Activated T-helper 17 cell treated with anti-CD3 and anti-CD28 coated beads, Interleukin-2, amount 50 U/mL, for 72 hours (primary cell): Measurements from ENCODE around the gene TAPT1. TPM values are rescaled to one million over a fixed set of nuclear protein-coding genes. Genes with fewer than 3 reads are reported as not detected.
"Not testable (repeated sequence)": the region's sequence is repeated elsewhere in the genome, so short reads cannot be mapped to it uniquely, and the experiment has no call there.

Source experiments
- ATAC-seq: fragments of 150-1000 bp; cut with Tn5 transposase; replicated peaks from 2 replicates; pipeline ENCODE4 v1.10.0; 2021; ENCODE audit warnings: mild to moderate bottlenecking, moderate library complexity
- H3K27ac Mint-ChIP-seq: one replicate; pipeline ENCODE4 v1.8.0; 2022; ENCODE audit warnings: mixed read lengths
- H3K27me3 Mint-ChIP-seq: one replicate; pipeline ENCODE4 v1.8.0; 2022; ENCODE audit warnings: mixed read lengths
- H3K36me3 Mint-ChIP-seq: one replicate; pipeline ENCODE4 v1.8.0; 2022; ENCODE audit warnings: low read depth, mild to moderate bottlenecking, mixed read lengths
- H3K4me1 Mint-ChIP-seq: one replicate; pipeline ENCODE4 v1.8.0; 2022; ENCODE audit warnings: mixed read lengths
- H3K4me3 Mint-ChIP-seq: one replicate; pipeline ENCODE4 v1.8.0; 2022; ENCODE audit warnings: mild to moderate bottlenecking, mixed read lengths
- H3K9me3 Mint-ChIP-seq: one replicate; pipeline ENCODE4 v1.8.0; 2022; ENCODE audit warnings: mixed read lengths
- total RNA-seq, 2 donors: library from RNA; stranded (reverse); gene quantifications; one replicate each; pipeline ENCODE4 v1.2.3, GENCODE V29; 2022

Gene TAPT1
- total RNA-seq, 2 donors from 2014 or later = 27.4 to 31.0 TPM

DNA sequence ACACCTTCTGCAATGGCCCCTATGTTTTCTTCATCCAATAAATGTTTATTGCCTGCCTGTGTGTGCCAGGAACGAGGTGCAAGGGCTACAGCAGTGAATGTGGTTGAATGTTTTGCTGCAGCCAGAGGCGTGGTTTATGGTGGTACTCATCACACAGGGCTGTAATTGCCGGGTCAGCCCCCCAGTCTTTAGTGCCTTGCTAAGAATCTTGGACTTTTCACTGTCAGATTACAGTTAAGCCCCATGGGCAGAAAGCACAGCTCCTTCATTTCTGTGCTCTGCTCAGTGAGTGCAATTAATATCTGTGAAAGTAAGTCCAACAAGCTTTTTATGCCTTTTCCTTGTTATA, 67.8 kb downstream of the TAPT1 start:
- no peaks in the 10 kb centered on the region for H3K27me3 Mint-ChIP-seq
- H3K9me3 Mint-ChIP-seq = no peaks in the 10 kb centered on the region
- no peak overlapping the region for H3K4me3 Mint-ChIP-seq
- H3K36me3 Mint-ChIP-seq = peaks cover 24% of the 10 kb centered on the region
- ATAC-seq = no peak
- no peak overlapping the region for H3K27ac Mint-ChIP-seq
- H3K4me1 Mint-ChIP-seq = no peaks in the 10 kb centered on the region

- no peaks in the 10 kb centered on the region for H3K27me3 Mint-ChIP-seq
- no peaks in the 10 kb centered on the region for H3K4me1 Mint-ChIP-seq
- no peak overlapping the region for H3K27ac Mint-ChIP-seq
- no peak for ATAC-seq
- no peak overlapping the region for H3K4me3 Mint-ChIP-seq
- H3K9me3 Mint-ChIP-seq = no peaks in the 10 kb centered on the region
- H3K36me3 Mint-ChIP-seq = peaks cover 18% of the 10 kb centered on the region
Measured at GRCh38 chr4:16157609-16158503, 68.4 kb downstream of the TAPT1 start.

DNA sequence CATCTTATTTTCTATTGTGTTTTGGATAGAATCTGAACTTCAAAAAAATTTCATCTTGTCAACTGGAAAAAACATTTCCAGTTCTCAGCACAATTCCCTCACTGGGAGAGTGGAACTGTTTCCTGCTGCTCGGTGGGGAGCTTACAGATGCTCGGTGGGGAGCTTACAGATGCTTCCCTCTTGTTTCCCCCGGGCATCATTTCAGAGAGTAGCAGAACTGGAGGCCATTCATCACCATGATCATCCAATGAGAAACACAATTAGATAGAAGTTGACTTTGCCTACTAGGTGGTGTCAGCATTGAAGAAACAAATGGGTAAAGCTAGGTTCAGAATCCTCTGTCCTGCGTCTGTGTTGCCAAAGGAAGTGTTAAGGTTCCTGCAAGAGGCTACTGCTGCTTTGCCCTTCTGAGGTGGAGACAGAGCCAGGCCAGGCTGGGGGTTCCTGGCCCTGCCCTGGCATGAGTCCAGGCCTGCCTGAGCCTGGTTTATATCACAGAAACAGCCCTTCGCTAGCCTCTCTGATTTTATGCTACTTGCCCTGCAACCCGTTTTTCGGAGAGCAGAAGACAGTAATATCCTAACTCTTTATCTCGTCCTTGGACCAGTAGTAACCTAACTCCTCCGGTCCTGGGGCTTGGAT, 70.6 kb downstream of the TAPT1 start:
- ATAC-seq = no peak
- Mint-ChIP-seq H3K36me3 (no peaks in the 10 kb centered on the region), H3K27ac (no peak overlapping the region), H3K9me3 (no peaks in the 10 kb centered on the region), H3K27me3 (no peaks in the 10 kb centered on the region), H3K4me1 (no peaks in the 10 kb centered on the region), H3K4me3 (no peak overlapping the region)

- no peak for ATAC-seq
- H3K36me3 Mint-ChIP-seq = no peaks in the 10 kb centered on the region
- H3K27ac Mint-ChIP-seq = no peak overlapping the region
- H3K4me1 Mint-ChIP-seq = no peaks in the 10 kb centered on the region
- no peaks in the 10 kb centered on the region for H3K27me3 Mint-ChIP-seq
- H3K4me3 Mint-ChIP-seq = no peak overlapping the region
- H3K9me3 Mint-ChIP-seq = no peaks in the 10 kb centered on the region
Measured at GRCh38 chr4:16154451-16154850, 71.8 kb downstream of the TAPT1 start.

- no peaks in the 10 kb centered on the region for H3K36me3 Mint-ChIP-seq
- H3K4me3 Mint-ChIP-seq = no peak overlapping the region
- peaks cover 5% of the 10 kb centered on the region for H3K9me3 Mint-ChIP-seq
- no peaks in the 10 kb centered on the region for H3K27me3 Mint-ChIP-seq
- H3K4me1 Mint-ChIP-seq = no peaks in the 10 kb centered on the region
- H3K27ac Mint-ChIP-seq = no peak overlapping the region
- ATAC-seq = no peak
Measured at GRCh38 chr4:16150716-16151115, 75.6 kb downstream of the TAPT1 start.

DNA sequence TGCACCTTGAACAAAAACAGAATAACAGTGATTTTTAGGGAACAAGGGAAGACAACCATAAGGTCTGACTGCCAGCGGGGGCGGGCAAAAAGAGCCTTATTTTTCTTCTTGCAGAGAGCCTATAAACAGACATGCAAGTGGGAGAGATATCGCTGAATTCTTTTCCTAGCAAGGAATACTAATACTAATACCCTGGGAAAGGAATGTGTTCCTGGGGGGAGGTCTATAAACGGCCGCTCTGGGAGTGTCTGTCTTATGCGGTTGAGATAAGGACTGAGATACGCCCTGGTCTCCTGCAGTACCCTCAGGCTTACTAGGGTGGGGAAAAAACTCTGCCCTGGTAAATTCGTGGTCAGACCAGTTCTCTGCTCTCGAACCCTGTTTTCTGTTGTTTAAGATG, 81.4 kb downstream of the TAPT1 start:
- H3K4me3 Mint-ChIP-seq, H3K36me3 Mint-ChIP-seq, H3K4me1 Mint-ChIP-seq, ATAC-seq, H3K27me3 Mint-ChIP-seq, H3K27ac Mint-ChIP-seq: not testable (repeated sequence)
- H3K9me3 Mint-ChIP-seq = peaks cover 15% of the 10 kb centered on the region

GRCh38 chr4:16142598-16143310, 83.5 kb downstream of the TAPT1 start:
- Mint-ChIP-seq H3K4me1 (no peaks in the 10 kb centered on the region), H3K4me3 (no peak overlapping the region), H3K36me3 (no peaks in the 10 kb centered on the region), H3K27ac (no peak overlapping the region), H3K27me3 (peaks cover 15% of the 10 kb centered on the region), H3K9me3 (peaks cover 15% of the 10 kb centered on the region)
- no peak for ATAC-seq

DNA sequence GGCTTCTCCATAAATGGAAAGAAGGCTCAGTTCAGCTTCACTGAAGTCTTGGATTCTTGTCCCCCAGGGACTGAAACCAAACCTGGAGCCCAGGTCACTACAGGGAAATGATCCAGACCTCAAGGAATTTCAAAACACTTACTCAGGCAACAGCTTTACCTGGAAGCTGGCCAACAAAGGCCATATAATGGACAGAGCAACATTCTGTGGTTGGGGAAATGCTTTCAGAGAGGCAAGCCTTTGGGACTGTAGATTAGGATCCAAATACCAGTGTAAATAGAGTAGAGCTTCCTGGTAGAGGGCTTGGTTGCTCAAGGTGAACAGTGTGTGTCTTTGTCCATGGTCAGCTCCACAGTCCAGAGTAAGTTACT, 85.4 kb downstream of the TAPT1 start:
- Mint-ChIP-seq H3K36me3 (no peaks in the 10 kb centered on the region), H3K27me3 (peaks cover 24% of the 10 kb centered on the region), H3K4me1 (no peaks in the 10 kb centered on the region), H3K27ac (no peak overlapping the region), H3K9me3 (peaks cover 12% of the 10 kb centered on the region), H3K4me3 (no peak overlapping the region)
- no peak for ATAC-seq

DNA sequence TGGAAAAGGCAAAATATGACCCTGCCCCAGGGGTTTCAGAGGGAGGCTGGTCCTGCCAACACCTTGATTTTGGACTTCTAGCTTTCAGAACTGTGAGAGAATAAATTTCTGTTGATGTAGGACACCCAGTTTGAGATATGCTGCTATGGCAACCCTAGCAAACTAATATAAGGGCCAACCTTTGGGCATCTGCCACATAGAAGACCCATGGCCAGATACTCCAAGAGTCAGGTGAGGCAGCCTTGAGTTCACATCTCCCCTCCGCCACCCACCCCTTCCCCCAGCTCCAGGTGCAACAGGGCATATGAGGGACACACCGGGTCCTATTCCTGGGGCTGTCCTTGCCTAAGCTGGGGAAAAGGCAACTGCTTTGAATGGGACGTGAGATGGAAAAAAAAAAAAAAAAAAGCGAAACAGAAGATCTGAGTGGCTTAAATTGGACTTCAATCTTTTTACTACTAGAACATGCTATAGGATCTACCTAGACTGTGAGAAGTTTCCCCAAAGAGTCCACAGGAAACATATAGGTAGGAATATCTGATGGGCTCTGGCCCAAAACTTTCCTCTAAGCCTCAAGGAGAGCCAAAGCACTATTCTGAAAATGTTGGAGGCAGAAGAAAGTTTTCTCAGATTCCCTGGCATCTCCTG, 85.9 kb downstream of the TAPT1 start:
- ATAC-seq = no peak
- no peak overlapping the region for H3K27ac Mint-ChIP-seq
- peaks cover 28% of the 10 kb centered on the region for H3K27me3 Mint-ChIP-seq
- peaks cover 9% of the 10 kb centered on the region for H3K9me3 Mint-ChIP-seq
- H3K4me3 Mint-ChIP-seq = no peak overlapping the region
- no peaks in the 10 kb centered on the region for H3K4me1 Mint-ChIP-seq
- H3K36me3 Mint-ChIP-seq = no peaks in the 10 kb centered on the region

DNA sequence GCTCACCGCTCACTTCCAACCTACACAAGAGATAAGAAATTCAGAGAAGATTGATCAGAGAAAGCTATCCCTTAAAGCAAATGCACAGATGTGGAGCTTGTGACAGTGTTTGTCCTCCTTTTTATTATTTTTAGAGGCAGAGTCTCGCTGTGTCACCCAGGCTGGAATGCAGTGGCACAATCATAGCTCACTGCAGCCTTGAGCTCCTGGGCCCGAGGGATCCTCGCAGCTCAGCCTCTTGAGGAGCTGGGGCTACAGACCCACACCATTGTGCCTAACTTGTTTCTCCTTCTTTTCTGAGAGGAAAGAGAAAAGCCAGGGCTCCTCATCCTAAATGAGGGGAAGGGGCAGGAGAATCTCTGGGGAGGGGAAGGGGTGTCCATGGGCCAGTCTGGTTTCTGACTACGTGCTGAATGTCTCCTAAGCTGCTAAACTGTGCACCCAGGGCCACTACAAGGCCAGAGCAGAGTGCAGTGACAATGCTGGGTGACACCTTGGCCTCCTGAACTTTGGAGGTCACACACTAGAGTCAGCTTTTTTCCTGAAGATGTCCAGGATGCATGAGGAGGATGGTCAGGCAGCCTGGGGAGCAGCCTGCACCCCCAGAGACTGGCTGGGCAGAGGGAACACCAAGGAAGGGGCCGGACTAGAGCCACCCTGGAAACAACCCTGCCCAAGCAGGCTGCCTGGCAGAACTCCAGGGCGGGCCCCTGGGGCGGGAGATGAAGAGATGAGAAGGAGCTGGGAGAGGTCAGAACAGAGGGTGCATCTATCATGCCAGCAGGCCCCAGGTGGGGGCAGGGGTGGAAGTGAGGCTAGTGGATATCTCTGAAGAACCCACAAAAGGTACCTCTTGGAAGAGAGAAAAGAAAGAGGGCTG, 87.0 kb downstream of the TAPT1 start:
- no peak overlapping the region for H3K27ac Mint-ChIP-seq
- no peaks in the 10 kb centered on the region for H3K36me3 Mint-ChIP-seq
- ATAC-seq = no peak
- peaks cover 7% of the 10 kb centered on the region for H3K9me3 Mint-ChIP-seq
- H3K27me3 Mint-ChIP-seq = peaks cover 32% of the 10 kb centered on the region
- no peaks in the 10 kb centered on the region for H3K4me1 Mint-ChIP-seq
- no peak overlapping the region for H3K4me3 Mint-ChIP-seq

GRCh38 chr4:16136827-16137226, 89.4 kb downstream of the TAPT1 start:
- peaks cover 5% of the 10 kb centered on the region for H3K9me3 Mint-ChIP-seq

GRCh38 chr4:16136311-16136710, 90.0 kb downstream of the TAPT1 start:
- no peak overlapping the region for H3K4me3 Mint-ChIP-seq
- no peak overlapping the region for H3K27ac Mint-ChIP-seq
- no peak for ATAC-seq
- no peaks in the 10 kb centered on the region for H3K4me1 Mint-ChIP-seq
- peaks cover 36% of the 10 kb centered on the region for H3K27me3 Mint-ChIP-seq
- no peaks in the 10 kb centered on the region for H3K36me3 Mint-ChIP-seq
- H3K9me3 Mint-ChIP-seq = peaks cover 5% of the 10 kb centered on the region

More at GRCh38 chr4:16136827-16137226, 89.4 kb downstream of the TAPT1 start:
- H3K27me3 Mint-ChIP-seq = peaks cover 36% of the 10 kb centered on the region
- H3K4me1 Mint-ChIP-seq = no peaks in the 10 kb centered on the region
- no peaks in the 10 kb centered on the region for H3K36me3 Mint-ChIP-seq
- no peak for ATAC-seq
- no peak overlapping the region for H3K4me3 Mint-ChIP-seq
- H3K27ac Mint-ChIP-seq = no peak overlapping the region

GRCh38 chr4:16133406-16133805, 92.9 kb downstream of the TAPT1 start:
- no peak overlapping the region for H3K4me3 Mint-ChIP-seq
- H3K9me3 Mint-ChIP-seq = peaks cover 5% of the 10 kb centered on the region
- H3K27ac Mint-ChIP-seq = no peak overlapping the region
- H3K36me3 Mint-ChIP-seq = no peaks in the 10 kb centered on the region
- peaks cover 26% of the 10 kb centered on the region for H3K27me3 Mint-ChIP-seq
- ATAC-seq = no peak
- H3K4me1 Mint-ChIP-seq = no peaks in the 10 kb centered on the region

GRCh38 chr4:16131293-16131692, 95.0 kb downstream of the TAPT1 start:
- Mint-ChIP-seq H3K27ac (no peak overlapping the region), H3K9me3 (peaks cover 5% of the 10 kb centered on the region), H3K27me3 (peaks cover 16% of the 10 kb centered on the region), H3K4me3 (no peak overlapping the region), H3K36me3 (no peaks in the 10 kb centered on the region), H3K4me1 (no peaks in the 10 kb centered on the region)
- ATAC-seq = no peak
